ENCODE measurements around the gene SLC39A9. TPM values are rescaled to one million over a fixed set of nuclear protein-coding genes. Genes with fewer than 3 reads are reported as not detected.

The SLC39A9 gene
- polyA plus RNA-seq, 2 of the 4 experiments (the other 2 are of a cell fraction): 41.7 to 116 TPM

DNA sequence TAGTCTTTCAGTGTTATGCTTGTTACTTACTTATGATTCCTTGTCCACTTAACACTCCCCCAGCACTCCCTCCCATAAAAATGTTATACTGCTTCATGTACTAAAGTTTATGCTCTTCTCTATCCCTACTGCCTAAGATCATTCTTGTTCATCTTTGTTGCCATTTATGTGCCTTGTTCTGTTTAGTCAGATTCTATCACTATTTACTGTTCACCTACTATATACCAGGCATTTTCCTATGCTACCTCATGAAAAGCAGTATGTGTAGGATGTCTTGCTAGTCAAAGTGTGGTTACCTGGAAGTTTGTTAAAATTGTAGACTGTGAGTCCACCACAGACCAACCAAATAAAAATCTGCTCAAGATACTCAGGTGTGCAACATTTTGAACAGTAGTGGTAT, 24.3 kb upstream of the SLC39A9 start:
- H3K4me2 ChIP-seq: no peak overlapping the region
- ChIA-PET POLR2A (no interaction called here), CTCF (no interaction called here)
- FAIRE-seq (no peak), DNase-seq (ENCODE audit: low read depth in 1 of 2, low spot score in 1 of 2) (no peak), ATAC-seq (no peak)
- H3K4me1 ChIP-seq: no peaks in the 10 kb centered on the region
- no peak overlapping the region for H3K27ac ChIP-seq
- H3K9me3 ChIP-seq: peaks cover 4% of the 10 kb centered on the region; the same call in 1 of the 3 replicates
- H3K4me3 ChIP-seq: no peak overlapping the region
- TF ChIP-seq MAFK (IDR thresholded peaks at IDR 0.05; ENCODE audit: partially characterized antibody) (no peak), RFX5 (IDR thresholded peaks at IDR 0.05) (no peak), ESRRA (IDR thresholded peaks at IDR 0.05; ENCODE audit: borderline replicate concordance, low read length) (no peak), NFE2L2 (conservative IDR thresholded peaks at IDR 0.05; ENCODE audit: low read length) (no peak), CHD4 (IDR thresholded peaks at IDR 0.05; ENCODE audit: borderline replicate concordance) (no peak), MAX (IDR thresholded peaks at IDR 0.05) (no peak)

DNA sequence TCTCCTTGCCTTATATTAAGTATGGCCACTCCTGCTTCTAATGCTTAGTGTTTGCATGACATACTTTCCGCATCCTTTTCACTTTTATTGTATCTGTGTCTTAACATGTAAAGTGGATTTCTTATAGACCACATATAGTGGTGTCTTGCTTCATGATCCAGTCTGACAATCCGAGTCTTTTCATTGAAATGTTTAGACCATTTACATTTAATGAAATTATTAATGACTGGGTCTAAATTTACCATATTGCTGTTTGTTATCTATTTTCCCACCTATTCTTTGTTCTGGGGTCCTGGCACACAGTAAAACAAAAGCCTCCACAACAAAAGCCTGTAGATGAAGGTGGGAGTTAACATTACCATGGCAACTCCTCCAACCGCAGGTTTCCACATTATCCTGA, 23.3 kb upstream of the SLC39A9 start:
- no peaks in the 10 kb centered on the region for H3K4me1 ChIP-seq
- FAIRE-seq (no peak), ATAC-seq (no peak), DNase-seq (ENCODE audit: low read depth in 1 of 2, low spot score in 1 of 2) (no peak)
- ChIA-PET CTCF (no interaction called here), POLR2A (no interaction called here)
- 65% methylated on average over 3 of the region's 3 CpGs for WGBS (ENCODE audit: missing lambda C conversion rate)
- no peak overlapping the region for H3K4me3 ChIP-seq
- H3K4me2 ChIP-seq: no peak overlapping the region
- no peak overlapping the region for H3K27ac ChIP-seq
- TF ChIP-seq CBX2 (IDR thresholded peaks at IDR 0.05; ENCODE audit: borderline replicate concordance, low read depth) (no peak), FOSL2 (IDR thresholded peaks at IDR 0.05) (no peak), FOSL2 (CRISPR knock-in tag; IDR thresholded peaks at IDR 0.05) (no peak), ZC3H11A (IDR thresholded peaks at IDR 0.05) (no peak), HDAC2 (IDR thresholded peaks at IDR 0.05) (no peak), NPAS2 (CRISPR knock-in tag; IDR thresholded peaks at IDR 0.05; ENCODE audit: borderline replicate concordance) (no peak), ZFP36 (IDR thresholded peaks at IDR 0.05; ENCODE audit: borderline replicate concordance, partially characterized antibody) (no peak), CEBPB (IDR thresholded peaks at IDR 0.05) (no peak), TFCP2L1 (CRISPR knock-in tag; IDR thresholded peaks at IDR 0.05) (no peak), PHF8 (IDR thresholded peaks at IDR 0.05; ENCODE audit: borderline replicate concordance, low read depth) (no peak), HOXB5 (CRISPR knock-in tag; IDR thresholded peaks at IDR 0.05) (no peak), KDM5A (IDR thresholded peaks at IDR 0.05) (no peak), JUNB (IDR thresholded peaks at IDR 0.05) (no peak), HOXA7 (CRISPR knock-in tag; IDR thresholded peaks at IDR 0.05) (no peak), HEYL (CRISPR knock-in tag; IDR thresholded peaks at IDR 0.05) (no peak)
- TF ChIP-seq, protein P1, sequence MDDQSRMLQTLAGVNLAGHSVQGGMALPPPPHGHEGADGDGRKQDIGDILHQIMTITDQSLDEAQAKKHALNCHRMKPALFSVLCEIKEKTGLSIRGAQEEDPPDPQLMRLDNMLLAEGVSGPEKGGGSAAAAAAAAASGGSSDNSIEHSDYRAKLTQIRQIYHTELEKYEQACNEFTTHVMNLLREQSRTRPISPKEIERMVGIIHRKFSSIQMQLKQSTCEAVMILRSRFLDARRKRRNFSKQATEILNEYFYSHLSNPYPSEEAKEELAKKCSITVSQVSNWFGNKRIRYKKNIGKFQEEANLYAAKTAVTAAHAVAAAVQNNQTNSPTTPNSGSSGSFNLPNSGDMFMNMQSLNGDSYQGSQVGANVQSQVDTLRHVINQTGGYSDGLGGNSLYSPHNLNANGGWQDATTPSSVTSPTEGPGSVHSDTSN (IDR thresholded peaks at IDR 0.05): no peak
- H3K9me3 ChIP-seq: peaks cover 4% of the 10 kb centered on the region; the same call in 1 of the 3 replicates

DNA sequence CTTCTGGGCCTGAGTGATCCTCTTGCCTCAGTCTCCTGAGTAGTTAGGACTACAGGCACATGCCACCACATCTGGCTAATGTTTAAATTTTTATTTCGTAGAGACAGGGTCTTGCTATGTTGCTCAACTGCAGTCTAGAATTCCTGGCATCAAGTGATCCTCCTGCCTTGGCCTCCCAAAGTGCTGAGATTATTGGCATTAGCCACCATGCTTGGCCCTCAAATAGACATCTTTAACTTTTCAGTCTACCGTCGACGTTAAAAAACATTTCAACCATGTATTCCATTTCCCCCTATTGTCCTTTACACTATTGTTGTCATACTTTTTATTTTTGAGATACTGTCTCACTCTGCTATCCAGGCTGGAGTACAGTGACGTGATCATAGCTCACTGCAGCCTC, 22.8 kb upstream of the SLC39A9 start:
- no peak overlapping the region for H3K4me3 ChIP-seq
- no peaks in the 10 kb centered on the region for H3K4me1 ChIP-seq
- ChIA-PET CTCF (no interaction called here), POLR2A (interaction anchor here (1.7 kb wide), 1 partner anchor 22 kb away, joined by 3 read pairs; the partner anchor contains the start of genes ERH and SLC39A9)
- TF ChIP-seq, protein P1 (IDR thresholded peaks at IDR 0.05): no peak
- TF ChIP-seq JUNB (IDR thresholded peaks at IDR 0.05) (no peak), POLR2AphosphoS2 (conservative IDR thresholded peaks at IDR 0.05; ENCODE audit: low read length) (0 out of 2 replicates have a peak, but pooled peaks have one; percentile 31)
- TF ChIP-seq, protein P2, sequence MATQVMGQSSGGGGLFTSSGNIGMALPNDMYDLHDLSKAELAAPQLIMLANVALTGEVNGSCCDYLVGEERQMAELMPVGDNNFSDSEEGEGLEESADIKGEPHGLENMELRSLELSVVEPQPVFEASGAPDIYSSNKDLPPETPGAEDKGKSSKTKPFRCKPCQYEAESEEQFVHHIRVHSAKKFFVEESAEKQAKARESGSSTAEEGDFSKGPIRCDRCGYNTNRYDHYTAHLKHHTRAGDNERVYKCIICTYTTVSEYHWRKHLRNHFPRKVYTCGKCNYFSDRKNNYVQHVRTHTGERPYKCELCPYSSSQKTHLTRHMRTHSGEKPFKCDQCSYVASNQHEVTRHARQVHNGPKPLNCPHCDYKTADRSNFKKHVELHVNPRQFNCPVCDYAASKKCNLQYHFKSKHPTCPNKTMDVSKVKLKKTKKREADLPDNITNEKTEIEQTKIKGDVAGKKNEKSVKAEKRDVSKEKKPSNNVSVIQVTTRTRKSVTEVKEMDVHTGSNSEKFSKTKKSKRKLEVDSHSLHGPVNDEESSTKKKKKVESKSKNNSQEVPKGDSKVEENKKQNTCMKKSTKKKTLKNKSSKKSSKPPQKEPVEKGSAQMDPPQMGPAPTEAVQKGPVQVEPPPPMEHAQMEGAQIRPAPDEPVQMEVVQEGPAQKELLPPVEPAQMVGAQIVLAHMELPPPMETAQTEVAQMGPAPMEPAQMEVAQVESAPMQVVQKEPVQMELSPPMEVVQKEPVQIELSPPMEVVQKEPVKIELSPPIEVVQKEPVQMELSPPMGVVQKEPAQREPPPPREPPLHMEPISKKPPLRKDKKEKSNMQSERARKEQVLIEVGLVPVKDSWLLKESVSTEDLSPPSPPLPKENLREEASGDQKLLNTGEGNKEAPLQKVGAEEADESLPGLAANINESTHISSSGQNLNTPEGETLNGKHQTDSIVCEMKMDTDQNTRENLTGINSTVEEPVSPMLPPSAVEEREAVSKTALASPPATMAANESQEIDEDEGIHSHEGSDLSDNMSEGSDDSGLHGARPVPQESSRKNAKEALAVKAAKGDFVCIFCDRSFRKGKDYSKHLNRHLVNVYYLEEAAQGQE (IDR thresholded peaks at IDR 0.05): no peak
- 93% methylated on average over 5 of the region's 5 CpGs for WGBS (ENCODE audit: missing lambda C conversion rate)
- no peak overlapping the region for H3K4me2 ChIP-seq
- no peak overlapping the region for H3K27ac ChIP-seq
- H3K9me3 ChIP-seq: peaks cover 4% of the 10 kb centered on the region; the same call in 1 of the 3 replicates
- no peak for FAIRE-seq
- ATAC-seq: no peak
- DNase-seq (ENCODE audit: low read depth in 1 of 2, low spot score in 1 of 2): no peak
